Peyer's patch (tissue), 4 donors: ENCODE results near the gene LRBA. TPM values are rescaled to one million over a fixed set of nuclear protein-coding genes. Genes with fewer than 3 reads are reported as not detected.

Experiments used
- DNase-seq, 3 donors: peaks; one replicate each; pipeline ENCODE4 v3.0.0-alpha.2; 2017 to 2019
- H3K27ac ChIP-seq, 4 donors: fragments of 200-600 bp; sonication (generic); one replicate each; pipeline ENCODE4 v1.5.1; 2016 to 2019
- H3K27me3 ChIP-seq, 2 donors: fragments of 200-600 bp; sonication (generic); one replicate each; pipeline ENCODE4 v1.5.1; 2019
- H3K36me3 ChIP-seq, 3 donors: fragments of 200-600 bp; sonication (generic); one replicate each; pipeline ENCODE4 v1.5.1; 2016 to 2019
- H3K4me1 ChIP-seq, 4 donors: fragments of 200-600 bp; sonication (generic); one replicate each; pipeline ENCODE4 v1.5.1; 2016 to 2019
- H3K4me3 ChIP-seq, 4 donors: fragments of 200-600 bp; sonication (generic); 1 replicate in 3 of 4; 2 replicates in 1 of 4; pipeline ENCODE4 v1.5.1; 2016 to 2019; ENCODE audit warnings: mild to moderate bottlenecking in 1 of 4
- H3K9me3 ChIP-seq, 4 donors: fragments of 200-600 bp; sonication (generic); one replicate each; pipeline ENCODE4 v1.5.1; 2016 to 2019; ENCODE audit warnings: mild to moderate bottlenecking in 1 of 4
- CTCF ChIP-seq, 6 experiments: fragments of 450-650 bp in 4 of 6; fragments of 200-600 bp in 2 of 6; sonication (generic) in 1 of 6; IDR thresholded peaks; one replicate each; pipeline ENCODE4 v1.5.1; 2017 to 2019; ENCODE audit warnings: antibody characterized with exemption in 6 of 6, mild to moderate bottlenecking in 3 of 6, moderate library complexity in 1 of 6
- POLR2A ChIP-seq, 2 donors: fragments of 450-650 bp; IDR thresholded peaks; one replicate each; pipeline ENCODE4 v1.5.1; 2017; ENCODE audit warnings: antibody characterized with exemption in 2 of 2, mild to moderate bottlenecking in 2 of 2, moderate library complexity in 2 of 2
- small RNA-seq, 2 donors: library from RNA; depleted of rRNA; stranded (forward); fragments of <200 nt; gene quantifications; one replicate each; pipeline ENCODE3, GENCODE V24; 2016
- total RNA-seq, 4 donors: library from RNA; depleted of rRNA; stranded (reverse); fragments of >200 nt; gene quantifications; one replicate each; pipeline ENCODE4 v1.1.0, GENCODE V29; 2016

Gene LRBA
- total RNA-seq, 4 donors from 2014 or later, result 71.5 to 120 (median 91.7) TPM

GRCh38 chr4:150218447-150218846 is 796.6 kb downstream of the LRBA start:
- TF ChIP-seq POLR2A (IDR thresholded peaks at IDR 0.05) (no peak), CTCF (IDR thresholded peaks at IDR 0.05) (no peak)
- H3K4me3 ChIP-seq, result no peak overlapping the region
- H3K9me3 ChIP-seq, result no peaks in the 10 kb centered on the region
- no peak overlapping the region for H3K27ac ChIP-seq
- no peak for DNase-seq
- no peaks in the 10 kb centered on the region for H3K27me3 ChIP-seq
- peaks cover 0 to 6% (median 0%) of the 10 kb centered on the region in 4 donors for H3K4me1 ChIP-seq
- no peaks in the 10 kb centered on the region for H3K36me3 ChIP-seq

- Histone ChIP-seq H3K27ac (no peak overlapping the region), H3K36me3 (no peaks in the 10 kb centered on the region), H3K27me3 (no peaks in the 10 kb centered on the region), H3K4me3 (no peak overlapping the region), H3K4me1 (peaks cover 0 to 6% (median 0%) of the 10 kb centered on the region in 4 donors), H3K9me3 (no peaks in the 10 kb centered on the region)
- DNase-seq, result no peak
- TF ChIP-seq CTCF (IDR thresholded peaks at IDR 0.05), result no peak
- TF ChIP-seq POLR2A (IDR thresholded peaks at IDR 0.05), result no peak
Measured at GRCh38 chr4:150217808-150218207, 797.3 kb downstream of the LRBA start.

GRCh38 chr4:150217192-150217591 is 797.9 kb downstream of the LRBA start:
- Histone ChIP-seq H3K36me3 (no peaks in the 10 kb centered on the region), H3K27me3 (no peaks in the 10 kb centered on the region), H3K4me3 (no peak overlapping the region), H3K27ac (no peak overlapping the region), H3K9me3 (no peaks in the 10 kb centered on the region), H3K4me1 (peaks cover 0 to 6% (median 0%) of the 10 kb centered on the region in 4 donors)
- TF ChIP-seq CTCF (IDR thresholded peaks at IDR 0.05) (no peak), POLR2A (IDR thresholded peaks at IDR 0.05) (no peak)
- no peak for DNase-seq

GRCh38 chr4:150216726-150217125 is 798.4 kb downstream of the LRBA start:
- no peaks in the 10 kb centered on the region for H3K27me3 ChIP-seq
- TF ChIP-seq CTCF (IDR thresholded peaks at IDR 0.05) (no peak), POLR2A (IDR thresholded peaks at IDR 0.05) (no peak)
- no peak for DNase-seq
- H3K36me3 ChIP-seq, result no peaks in the 10 kb centered on the region
- H3K4me3 ChIP-seq, result no peak overlapping the region
- H3K9me3 ChIP-seq, result no peaks in the 10 kb centered on the region
- H3K4me1 ChIP-seq, result peaks cover 0 to 6% (median 0%) of the 10 kb centered on the region in 4 donors
- H3K27ac ChIP-seq, result no peak overlapping the region

GRCh38 chr4:150215601-150216000 is 799.5 kb downstream of the LRBA start:
- TF ChIP-seq CTCF (IDR thresholded peaks at IDR 0.05) (no peak), POLR2A (IDR thresholded peaks at IDR 0.05) (no peak)
- no peaks in the 10 kb centered on the region for H3K27me3 ChIP-seq
- no peak overlapping the region for H3K27ac ChIP-seq
- H3K4me3 ChIP-seq, result no peak overlapping the region
- H3K36me3 ChIP-seq, result no peaks in the 10 kb centered on the region
- H3K9me3 ChIP-seq, result no peaks in the 10 kb centered on the region
- DNase-seq, result no peak
- peaks cover 0 to 6% (median 0%) of the 10 kb centered on the region in 4 donors for H3K4me1 ChIP-seq

Small RNA genes lying within 50 kb of the gene (small RNA-seq; reads per million reads assigned to genes)
- gene RNA5SP168, result 0 reads per million in 2 donors

Other genes with a start within 250 kb of the LRBA start
- 1,000 to 10,000 TPM in 2 of 4 donors, 100 to 1,000 TPM in 2; 879 to 3,561 (median 1,074) TPM for gene RPS3A, start 84.3 kb upstream of the LRBA start, total RNA-seq